HG02623 (cell line): ENCODE results near the gene SPDYE17.
A peak's percentile ranks its signal among the peaks of the same experiment; 100 is the strongest.
"Not testable (repeated sequence)": the region's sequence is repeated elsewhere in the genome, so short reads cannot be mapped to it uniquely, and the experiment has no call there.

Experiments used
- ATAC-seq: cut with Tn5 transposase; IDR thresholded peaks from one replicate; pipeline ENCODE4 v1.9.1; 2021; ENCODE audit warnings: moderate library complexity; ENCODE audit not compliant: unreplicated experiment

SPDYE17 gene

DNA sequence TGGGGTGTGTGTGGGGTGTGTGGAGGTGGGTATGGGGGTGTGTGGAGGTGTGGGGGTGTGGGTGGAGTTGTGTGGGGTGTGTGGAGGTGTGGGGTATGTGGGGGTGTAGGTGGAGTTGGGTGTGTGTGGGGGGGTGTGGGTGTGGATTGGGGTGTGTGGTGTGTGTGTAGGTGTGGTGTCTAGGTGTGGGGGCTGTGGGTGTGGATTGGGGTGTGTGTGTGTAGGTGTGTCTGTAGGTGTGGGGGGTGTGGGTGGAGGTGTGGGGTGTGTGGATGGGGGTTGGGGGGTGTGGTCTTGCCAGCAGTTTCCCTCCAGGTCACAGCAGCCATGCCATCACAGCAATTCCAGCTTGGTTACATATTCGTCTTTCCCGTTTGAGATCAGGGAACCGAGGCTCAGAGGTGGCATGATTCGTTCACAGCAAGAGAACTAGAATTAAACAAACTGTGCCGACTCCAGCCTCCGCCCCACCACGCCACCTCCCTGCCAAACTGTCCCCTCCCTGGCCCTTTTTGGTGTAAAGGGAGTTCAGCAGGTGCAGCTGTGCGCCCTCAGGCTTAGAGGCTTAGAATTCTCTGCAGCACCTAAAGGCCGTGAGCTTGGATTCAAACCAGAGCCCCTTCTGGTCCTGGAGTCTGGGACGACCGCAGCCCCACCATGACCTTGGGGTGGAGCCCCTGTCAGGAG, 33.3 kb downstream of the SPDYE17 start:
- not testable (repeated sequence) for ATAC-seq

DNA sequence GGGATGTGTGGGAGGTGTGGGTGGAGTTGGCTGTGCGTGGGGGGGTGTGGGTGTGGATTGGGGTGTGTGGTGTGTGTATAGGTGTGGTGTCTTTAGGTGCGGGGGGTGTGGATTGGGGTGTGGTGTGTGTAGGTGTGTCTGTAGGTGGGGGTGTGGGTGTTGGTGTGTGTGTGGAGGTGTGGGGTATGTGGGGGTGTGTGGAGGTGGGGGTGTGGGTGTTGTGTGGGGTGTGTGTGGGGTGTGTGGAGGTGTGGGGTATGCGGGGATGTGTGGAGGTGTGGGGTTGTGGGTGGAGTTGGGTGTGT, 33.9 kb downstream of the SPDYE17 start:
- ATAC-seq, result no peak

DNA sequence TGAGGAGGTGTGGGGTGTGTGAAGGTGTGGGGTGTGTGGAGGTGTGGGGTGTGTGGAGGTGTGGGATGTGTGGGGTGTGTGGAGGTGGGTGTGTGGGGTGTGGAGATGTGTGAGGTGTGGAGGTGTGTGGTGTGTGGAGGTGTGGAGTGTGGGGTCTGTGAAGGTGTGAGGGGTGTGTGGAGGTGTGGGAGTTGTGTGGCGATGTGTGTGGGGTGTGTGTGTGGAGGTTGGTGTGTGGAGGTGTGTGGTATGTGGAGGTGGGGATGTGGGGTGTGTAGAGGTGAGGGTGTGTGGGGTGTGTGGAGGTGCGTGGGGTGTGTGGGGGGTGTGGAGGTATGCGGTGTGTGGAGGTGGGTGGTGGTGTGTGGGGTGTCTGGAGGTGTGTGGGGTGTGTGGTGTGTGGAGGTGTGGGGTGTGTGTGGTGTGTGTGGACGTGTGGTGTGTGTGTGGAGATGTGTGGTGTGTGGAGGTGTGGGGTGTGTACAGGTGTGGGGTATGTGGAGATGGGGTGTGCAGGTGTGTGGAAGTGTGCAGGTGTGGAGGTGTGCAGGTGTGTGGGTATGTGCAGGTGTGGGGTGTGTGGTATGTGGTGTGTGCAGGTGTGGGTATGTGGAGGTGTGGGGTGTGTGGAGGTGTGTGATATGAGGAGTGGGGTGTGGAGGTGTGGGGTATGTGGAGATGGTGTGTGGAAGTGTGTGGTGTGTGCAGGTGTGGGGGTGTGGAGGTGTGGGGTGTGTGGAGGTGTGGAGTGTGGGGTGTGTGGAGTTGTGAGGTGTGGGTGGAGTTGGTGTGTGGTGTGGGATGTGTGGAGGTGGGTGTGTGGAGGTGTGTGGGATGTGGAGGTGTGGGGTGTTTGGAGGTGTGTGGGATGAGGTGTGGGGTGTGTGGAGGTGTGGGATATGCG, 34.5 kb downstream of the SPDYE17 start:
- ATAC-seq, result no peak

DNA sequence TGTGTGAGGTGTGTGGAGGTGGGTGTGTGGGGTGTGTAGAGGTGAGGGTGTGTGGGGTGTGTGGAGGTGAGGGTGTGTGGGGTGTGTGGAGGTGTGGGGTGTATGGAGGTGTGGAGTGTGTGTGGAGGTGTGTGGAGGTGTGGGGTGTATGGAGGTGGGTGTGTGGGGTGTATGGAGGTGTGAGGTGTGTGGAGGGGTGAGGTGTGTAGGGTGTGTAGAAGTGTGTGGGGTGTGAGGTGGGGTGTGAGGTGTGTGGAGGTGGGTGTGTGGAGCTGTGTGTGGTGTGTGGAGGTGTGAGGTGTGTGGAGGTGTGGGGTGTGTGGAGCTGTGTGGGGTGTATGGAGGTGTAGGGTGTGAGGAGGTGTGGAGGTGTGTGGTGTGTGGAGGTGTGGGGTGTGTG, 35.2 kb downstream of the SPDYE17 start:
- ATAC-seq, result not testable (repeated sequence)

DNA sequence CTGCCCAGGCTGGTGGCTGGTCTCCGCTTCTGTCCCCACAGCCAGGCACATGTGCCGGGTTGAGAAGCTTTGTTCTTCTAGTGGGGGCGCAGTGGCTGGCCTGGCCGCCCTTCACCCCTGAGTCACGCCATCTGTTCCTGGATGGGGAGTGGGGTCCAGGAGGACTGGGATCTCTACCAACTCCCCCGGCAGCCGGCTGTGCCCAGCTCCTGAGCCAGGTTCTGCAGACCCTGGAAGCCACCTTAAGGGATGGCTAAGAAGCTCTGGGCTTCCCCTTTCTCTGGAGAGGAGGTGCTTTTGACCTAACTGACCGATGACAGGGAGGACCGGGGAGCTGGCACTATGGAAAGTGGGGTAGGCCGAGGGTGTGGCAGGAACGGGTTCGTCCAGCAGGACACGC, 37.9 kb downstream of the SPDYE17 start:
- not testable (repeated sequence) for ATAC-seq

DNA sequence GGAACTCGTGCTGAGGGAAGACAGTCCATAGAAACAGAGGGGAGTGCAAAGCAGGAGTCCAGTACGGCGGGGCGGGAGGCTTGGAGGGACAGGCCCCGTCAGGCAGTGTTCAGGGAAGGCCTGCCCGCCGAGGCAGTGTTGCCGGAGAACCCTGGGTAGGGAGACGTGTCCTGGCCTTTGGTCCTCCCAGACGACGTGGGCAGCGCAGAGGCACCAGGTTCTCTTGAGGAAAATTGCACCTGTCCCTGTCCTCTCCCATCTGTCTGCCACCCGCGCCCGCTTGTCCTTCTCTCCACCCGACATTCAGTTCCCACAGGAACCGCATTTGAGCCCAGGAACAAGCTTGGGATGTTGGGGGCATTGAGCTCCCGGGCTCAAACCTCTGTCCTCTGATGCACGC, 38.3 kb downstream of the SPDYE17 start:
- not testable (repeated sequence) for ATAC-seq

DNA sequence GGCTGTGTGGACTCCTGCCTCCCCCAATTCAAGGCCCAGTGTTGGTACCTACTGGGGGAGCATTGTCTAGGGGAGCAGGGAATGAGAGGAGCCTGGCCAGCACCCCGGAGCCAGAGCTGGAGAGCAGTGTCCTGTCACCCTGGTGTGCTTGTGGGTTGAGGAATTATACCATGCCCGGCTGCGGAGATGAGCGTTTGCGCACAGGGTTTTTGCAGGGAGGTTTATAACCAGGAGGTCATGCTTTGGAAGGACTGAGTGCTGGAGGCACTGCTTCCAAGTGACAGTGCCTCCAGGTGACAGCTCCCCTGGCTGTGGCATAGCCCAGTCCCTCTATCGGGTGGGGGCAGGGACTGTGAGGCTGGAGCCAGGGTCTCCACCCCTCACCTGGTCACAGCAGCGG, 39.3 kb downstream of the SPDYE17 start:
- ATAC-seq, result not testable (repeated sequence)

DNA sequence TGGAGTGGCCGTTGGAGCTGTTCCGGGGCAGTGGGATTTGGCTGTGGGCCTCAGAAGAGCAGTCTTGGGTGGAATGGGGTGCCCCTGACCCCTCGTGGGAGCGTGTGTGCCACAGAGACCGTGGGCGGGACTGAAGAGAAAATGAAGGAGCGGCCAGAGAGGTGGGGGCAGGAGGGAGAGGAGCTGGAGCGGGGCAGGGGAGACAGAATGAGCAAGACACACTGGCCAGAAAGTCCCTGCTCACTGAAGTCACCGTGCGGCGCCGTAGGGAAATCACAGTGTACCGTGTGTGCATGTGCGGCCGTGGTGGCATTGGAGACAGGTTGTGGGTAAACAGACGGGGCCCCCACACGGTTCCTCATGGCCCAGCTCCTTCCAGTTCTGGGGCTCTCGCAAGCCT, 40.0 kb downstream of the SPDYE17 start:
- ATAC-seq, result not testable (repeated sequence)

DNA sequence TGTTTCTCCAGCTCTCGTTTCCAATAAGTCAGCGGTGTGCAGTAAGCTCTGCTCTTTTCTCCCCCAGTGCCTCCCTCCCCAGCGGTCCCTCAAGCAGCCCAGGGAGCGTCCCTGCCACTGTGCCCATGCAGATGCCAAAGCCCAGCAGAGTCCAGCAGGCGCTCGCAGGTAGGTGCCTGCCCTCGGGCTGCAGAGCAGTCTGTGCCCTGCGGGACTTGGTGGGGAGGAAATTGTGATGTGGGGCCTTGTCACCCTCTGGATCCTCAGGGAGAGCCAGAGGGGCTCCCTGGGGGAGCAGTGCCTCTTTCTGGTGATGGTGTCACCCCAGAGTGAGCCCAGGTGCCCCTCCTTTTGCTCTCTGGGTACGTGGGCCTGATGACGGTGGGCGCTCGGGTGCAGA, 42.0 kb downstream of the SPDYE17 start:
- ATAC-seq, result not testable (repeated sequence)

DNA sequence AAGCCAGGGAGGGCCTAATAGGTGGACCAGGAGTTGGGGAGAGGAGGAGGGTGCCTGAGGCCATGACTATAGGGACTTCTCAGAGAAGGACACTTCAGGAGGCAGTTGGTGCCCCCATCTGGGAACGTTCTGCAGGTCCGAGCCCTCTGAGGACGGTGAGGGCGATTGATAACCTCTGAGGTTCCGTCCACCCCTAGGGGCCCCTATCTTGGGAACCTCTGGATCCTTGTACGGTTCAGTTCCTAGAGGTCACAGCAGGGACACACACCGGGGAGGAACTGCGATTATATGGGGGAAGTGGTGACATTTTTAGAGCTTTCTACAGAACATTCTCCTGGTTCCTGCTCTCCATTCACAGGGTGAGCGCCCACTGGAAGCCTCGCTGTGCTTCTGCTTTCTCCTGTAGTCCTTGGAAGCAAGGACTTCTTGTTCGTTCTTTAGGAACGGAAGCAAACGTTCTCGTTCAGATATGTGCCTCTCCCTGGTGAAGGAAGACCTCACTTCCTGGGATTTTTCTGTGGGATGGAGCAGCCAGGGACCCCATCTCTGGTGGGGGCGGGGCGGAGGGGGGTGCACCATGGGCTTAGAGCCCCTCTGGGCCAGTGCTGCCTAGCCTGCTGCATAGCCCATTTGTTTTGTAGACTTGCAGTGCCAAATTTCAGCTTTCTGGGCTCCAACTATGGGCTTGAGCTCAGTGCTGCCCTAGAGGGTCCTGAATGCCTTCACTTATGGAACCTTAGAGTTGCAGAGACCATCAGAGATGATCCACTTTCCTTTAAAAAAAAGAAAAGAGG, 46.0 kb downstream of the SPDYE17 start:
- not testable (repeated sequence) for ATAC-seq

DNA sequence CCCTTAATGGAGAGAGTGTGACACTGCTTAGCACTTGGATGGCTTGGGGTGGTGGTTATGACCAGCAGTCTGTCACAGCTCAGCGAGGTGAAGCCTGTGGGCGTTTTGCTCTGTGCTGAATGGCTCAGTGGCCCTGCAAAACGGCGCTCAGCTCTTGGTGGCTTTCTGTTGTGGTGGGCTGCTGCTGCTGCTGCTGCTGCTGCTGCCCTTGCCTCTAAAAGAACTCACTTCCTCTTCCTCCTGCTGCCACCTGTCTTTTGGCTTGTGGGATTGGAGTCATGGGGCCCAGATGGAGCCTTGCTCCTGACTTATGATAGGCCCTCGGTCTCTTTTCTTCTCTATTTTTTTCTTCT, 47.4 kb downstream of the SPDYE17 start:
- peak; percentile 98 for ATAC-seq

DNA sequence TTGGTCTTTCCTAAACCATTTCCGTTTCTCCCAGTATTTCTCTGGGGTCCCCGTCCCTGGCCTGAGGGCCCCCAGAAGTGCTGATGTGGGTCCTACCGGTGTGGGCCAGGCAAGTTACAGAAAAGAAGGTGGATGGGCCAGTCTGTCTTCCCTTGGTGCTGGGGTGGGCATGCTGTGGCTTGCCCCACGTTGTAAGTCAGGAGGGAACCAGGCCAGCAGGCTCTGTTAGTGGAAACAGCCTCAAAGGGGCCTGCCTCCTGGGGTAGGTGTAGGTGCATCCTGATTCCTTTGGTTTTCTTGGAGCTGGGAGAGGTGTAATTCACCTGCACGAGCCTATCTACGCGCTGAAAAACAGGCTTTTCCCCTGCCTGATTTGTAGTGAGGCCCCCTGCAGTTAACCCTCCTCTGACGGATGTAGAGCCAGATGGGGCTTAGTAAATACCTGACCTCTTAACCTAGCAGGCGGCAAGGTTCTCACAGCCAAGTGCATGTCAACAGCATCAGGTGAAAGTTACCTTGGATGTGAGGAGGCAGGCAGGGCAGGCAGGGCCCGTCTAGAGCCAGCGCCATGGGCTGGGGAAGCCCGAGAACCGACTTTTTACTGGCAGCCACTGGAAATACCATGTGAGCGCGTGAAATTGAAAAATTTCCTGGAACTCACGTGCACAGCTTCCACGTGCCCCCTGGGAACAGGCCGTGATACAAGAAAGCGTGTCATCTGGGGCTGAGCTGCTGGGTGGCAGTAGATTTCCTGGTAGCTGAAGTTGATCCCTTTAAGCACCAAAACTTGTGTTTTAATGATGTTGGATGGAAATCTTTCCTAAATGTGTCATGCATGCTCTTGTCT, 48.0 kb downstream of the SPDYE17 start:
- peak; percentile 1 for ATAC-seq

DNA sequence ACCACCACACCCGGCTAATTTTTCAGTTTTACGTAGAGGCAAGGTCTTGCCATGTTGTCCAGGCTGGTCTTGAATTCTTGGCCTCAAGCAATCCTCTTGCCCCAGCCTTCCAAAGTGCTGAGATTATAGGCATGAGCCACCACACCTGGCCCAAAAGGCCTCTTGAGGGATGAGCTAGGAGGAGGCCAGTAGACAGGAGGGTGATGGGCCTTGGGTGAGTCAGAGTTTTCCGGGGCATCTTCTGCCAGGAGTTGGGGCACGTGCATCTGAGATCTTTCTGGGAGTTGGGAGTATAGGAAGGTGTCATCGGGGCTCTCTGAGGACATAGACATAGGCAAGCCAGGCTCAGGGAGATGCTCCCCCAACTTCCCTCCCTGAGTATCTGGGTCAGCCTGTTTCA, 48.8 kb downstream of the SPDYE17 start:
- ATAC-seq, result not testable (repeated sequence)

DNA sequence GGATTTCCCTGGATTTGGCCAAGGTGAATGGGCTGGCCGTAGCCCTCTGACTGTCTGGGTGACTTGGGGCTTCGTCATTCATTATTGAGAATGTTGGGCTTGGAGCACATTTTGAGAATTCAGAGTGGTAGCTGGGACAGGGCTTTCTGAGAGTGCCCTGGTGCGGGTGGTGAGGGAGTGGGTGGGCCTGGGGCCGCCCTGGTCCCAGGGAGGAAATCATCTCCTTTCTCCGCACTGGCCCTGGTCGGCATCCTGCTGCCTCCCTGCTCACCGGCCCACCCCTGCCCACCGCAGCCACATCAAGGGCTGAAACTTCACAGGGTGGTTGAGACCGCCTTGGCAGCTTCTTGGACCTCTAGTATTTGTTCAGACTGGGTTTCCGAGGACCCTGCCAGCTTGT, 49.7 kb downstream of the SPDYE17 start:
- not testable (repeated sequence) for ATAC-seq

DNA sequence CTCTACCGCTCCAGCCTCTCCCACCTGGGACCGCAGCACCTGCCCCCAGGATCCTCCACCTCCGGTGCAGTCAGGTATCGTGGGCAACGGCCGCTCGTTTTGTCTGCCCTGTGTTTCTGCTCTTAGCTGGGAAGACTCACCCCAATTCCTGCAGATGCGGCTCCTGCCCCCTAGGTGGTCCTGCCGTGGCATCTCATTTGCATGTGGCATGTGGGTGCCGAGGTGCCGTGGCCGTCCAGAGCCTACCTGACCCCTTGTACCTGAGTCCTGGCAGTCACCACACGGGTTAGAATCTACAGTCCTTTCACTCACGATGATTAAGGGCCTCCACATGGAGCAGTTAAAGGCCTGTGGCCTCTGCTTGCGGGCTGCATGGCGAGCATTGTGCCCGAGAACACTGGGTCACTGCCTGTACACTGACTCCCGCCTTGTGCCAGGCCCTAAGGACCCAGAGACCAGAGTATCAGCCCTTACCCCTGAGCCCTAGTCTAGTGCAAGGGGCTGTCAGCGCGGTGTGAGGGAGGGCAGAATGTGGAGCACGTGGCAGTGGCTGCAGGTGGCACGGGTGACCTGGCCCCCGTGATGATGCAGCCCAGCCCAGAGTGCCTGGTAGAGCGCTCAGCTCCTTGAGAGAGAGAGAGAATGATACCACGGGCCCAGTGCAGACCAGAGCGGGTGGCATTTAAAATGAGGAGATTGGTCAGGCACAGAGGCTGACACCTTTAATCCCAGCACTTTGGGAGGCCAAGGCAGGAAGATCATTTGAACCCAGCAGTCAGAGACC, 50.8 kb downstream of the SPDYE17 start:
- not testable (repeated sequence) for ATAC-seq

DNA sequence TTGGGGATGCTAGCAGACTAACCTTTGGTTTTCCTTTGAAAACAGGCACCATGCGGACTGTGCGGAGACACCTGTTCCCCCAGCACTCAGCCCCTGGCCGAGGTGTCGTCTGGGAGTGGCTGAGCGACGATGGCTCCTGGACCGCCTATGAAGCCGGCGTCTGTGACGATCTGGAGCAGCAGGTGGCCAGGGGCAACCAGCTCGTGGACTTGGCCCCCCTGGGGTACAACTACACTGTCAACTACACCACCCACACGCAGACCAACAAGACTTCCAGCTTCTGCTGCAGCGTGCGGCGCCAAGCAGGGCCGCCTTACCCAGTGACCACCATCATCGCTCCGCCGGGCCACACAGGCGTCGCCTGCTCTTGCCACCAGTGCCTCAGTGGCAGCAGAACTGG, 51.6 kb downstream of the SPDYE17 start:
- ATAC-seq, result not testable (repeated sequence)

DNA sequence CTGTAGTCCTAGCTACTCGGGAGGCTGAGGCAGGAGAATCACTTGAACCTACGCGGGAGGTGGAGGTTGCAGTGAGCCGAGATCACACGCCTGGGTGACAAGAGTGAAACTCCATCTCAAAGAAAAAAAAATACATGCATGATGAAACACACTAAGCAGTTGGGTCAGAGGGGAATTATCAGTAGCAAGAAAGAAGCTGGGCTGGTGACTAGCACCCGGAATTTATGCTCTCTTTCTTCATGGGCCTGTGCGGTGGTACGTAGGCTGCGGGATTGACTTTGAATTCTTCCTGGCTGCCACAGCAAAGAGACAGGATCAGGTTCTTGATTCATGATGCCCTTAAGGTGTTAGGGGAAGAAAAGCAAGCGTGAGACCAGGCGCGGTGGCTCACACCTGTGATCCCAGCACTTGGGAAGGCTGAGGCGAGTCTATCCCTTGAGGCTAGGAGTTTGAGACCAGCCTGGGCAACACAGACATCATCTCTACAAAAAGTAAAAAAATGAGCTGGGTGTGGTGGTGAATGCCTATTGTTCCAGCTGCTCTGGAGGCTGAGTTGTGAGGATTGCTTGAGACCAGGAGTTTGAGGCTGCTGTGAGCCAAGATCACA, 54.3 kb downstream of the SPDYE17 start:
- not testable (repeated sequence) for ATAC-seq

DNA sequence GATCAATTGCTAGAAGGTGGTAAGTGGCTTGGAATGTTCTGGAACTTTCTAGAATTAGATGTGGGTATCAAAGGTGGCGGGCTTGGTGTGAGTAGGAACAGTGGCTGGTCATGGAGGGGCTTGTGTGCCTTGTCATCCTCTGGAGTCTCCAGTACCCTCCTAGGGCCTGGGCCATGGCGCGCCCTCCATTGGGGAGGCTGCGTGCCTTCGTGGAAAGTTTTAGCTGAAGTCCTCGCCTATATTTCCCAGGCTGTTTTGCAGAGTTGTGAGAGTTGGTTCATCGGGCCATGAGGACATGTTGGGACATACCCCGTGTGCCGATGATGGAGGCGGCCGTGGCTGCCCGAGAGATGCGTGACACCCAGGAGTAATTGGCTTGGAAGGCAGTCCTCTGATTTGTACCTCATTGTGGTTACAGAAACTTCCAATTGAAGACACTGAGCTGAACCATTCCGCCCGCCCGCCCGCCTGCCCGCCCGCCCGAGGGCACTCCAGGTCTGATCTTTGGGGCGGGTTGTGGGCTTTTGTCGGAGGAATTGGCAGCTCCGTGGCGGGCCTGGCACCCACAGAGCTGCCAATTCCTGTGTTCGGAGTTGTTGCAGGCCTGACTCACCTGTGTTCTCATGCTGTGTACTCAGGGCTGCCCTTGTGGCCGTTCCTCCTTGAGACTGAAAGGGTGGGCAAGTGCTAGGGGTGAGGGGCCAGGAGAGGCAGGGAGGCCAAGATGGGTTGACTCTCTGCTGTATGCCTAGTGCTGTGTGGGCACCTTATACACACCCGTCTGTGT, 57.2 kb downstream of the SPDYE17 start:
- not testable (repeated sequence) for ATAC-seq

DNA sequence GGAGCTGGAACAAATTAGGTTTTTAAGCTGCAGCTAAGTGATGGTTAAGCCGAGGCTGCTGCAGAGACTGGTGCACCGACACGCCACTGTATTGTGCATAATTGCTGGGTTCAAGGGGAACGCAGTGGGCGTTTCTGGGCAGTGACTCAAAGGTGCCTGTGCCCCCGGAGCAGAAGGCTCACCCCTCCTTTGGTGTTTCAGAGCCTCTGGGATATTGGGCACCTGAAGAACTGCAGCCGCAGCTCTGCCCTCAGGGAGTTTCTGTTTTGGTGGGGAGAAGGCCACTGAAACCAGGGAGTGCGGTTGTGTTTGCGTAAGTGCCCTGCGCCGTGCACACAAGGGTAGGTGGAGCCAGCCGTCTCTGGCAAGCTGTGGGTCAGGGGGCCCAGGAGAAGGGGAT, 57.8 kb downstream of the SPDYE17 start:
- not testable (repeated sequence) for ATAC-seq
